HG03039 (cell line): ENCODE results near the gene CDT1.

Source experiments
- ATAC-seq: cut with Tn5 transposase; IDR thresholded peaks from one replicate; pipeline ENCODE4 v1.9.1; 2021; ENCODE audit warnings: mild to moderate bottlenecking, moderate library complexity; ENCODE audit not compliant: unreplicated experiment

CDT1 gene

GRCh38 chr16:88835383-88835782 lies 31.8 kb downstream of the CDT1 start:
- no peak for ATAC-seq

GRCh38 chr16:88835818-88836217 lies 32.2 kb downstream of the CDT1 start:
- no peak for ATAC-seq

- no peak for ATAC-seq
Observed at GRCh38 chr16:88836791-88837190, 33.2 kb downstream of the CDT1 start.

GRCh38 chr16:88837806-88838205 lies 34.2 kb downstream of the CDT1 start:
- no peak for ATAC-seq

- no peak for ATAC-seq
Observed at GRCh38 chr16:88838566-88838965, 35.0 kb downstream of the CDT1 start.

GRCh38 chr16:88839026-88839529 lies 35.5 kb downstream of the CDT1 start:
- no peak for ATAC-seq

GRCh38 chr16:88839745-88840599 lies 36.4 kb downstream of the CDT1 start:
- no peak for ATAC-seq

- ATAC-seq, result no peak
Observed at GRCh38 chr16:88840600-88841215, 37.1 kb downstream of the CDT1 start.

- no peak for ATAC-seq
Observed at GRCh38 chr16:88841521-88842307, 38.1 kb downstream of the CDT1 start.

GRCh38 chr16:88842308-88842756 lies 38.7 kb downstream of the CDT1 start:
- ATAC-seq, result no peak

GRCh38 chr16:88842806-88843205 lies 39.2 kb downstream of the CDT1 start:
- ATAC-seq, result no peak

- no peak for ATAC-seq
Observed at GRCh38 chr16:88843256-88843655, 39.7 kb downstream of the CDT1 start.

- ATAC-seq, result no peak
Observed at GRCh38 chr16:88844419-88845036, 40.9 kb downstream of the CDT1 start.

GRCh38 chr16:88846088-88846487 lies 42.5 kb downstream of the CDT1 start:
- no peak for ATAC-seq

GRCh38 chr16:88847654-88848053 lies 44.1 kb downstream of the CDT1 start:
- no peak for ATAC-seq

- ATAC-seq, result no peak
Observed at GRCh38 chr16:88848557-88848956, 45.0 kb downstream of the CDT1 start.

GRCh38 chr16:88850531-88851199 lies 47.1 kb downstream of the CDT1 start:
- ATAC-seq, result no peak

- ATAC-seq, result no peak
Observed at GRCh38 chr16:88851616-88852015, 48.0 kb downstream of the CDT1 start.

GRCh38 chr16:88853325-88853941 lies 49.8 kb downstream of the CDT1 start:
- ATAC-seq, result no peak
